ENCODE measurements around the gene SLC30A5. TPM values are rescaled to one million over a fixed set of nuclear protein-coding genes. Genes with fewer than 3 reads are reported as not detected.

The SLC30A5 gene
- total and polyA plus RNA-seq, 10 of the 15 experiments (the other 5 are each of a cell fraction or from before 2014, with no cell fraction given): 14.7 to 67.9 (median 38.4) TPM

- ATAC-seq: no peak
- no TSS peak for BruUV-seq (replicated peaks)
- in situ Hi-C loops (cut with MboI): no loop called here
- H3K9me3 ChIP-seq (replicated peaks; ENCODE audit: control insufficient read depth, insufficient read depth, low read length): no peaks in the 10 kb centered on the region
- 65% methylated on average over 3 of the region's 3 CpGs for WGBS (ENCODE audit: insufficient coverage, insufficient replicate concordance, low lambda C conversion rate, missing lambda C conversion rate)
- no peak overlapping the region for H3K27ac ChIP-seq (ENCODE audit: control insufficient read depth, insufficient read depth)
- ChIA-PET RAD21 (ENCODE audit: unreplicated experiment) (no interaction called here), CTCF (interaction anchor here (0.9 to 2.6 kb wide), 2 partner anchors 244 to 282 kb away, joined by 3 to 6 read pairs; no protein-coding TSS in a partner anchor), POLR2A (interaction anchor here (0.5 to 0.7 kb wide), 4 partner anchors 61 to 262 kb away, joined by 3 to 7 read pairs (median 3); no protein-coding TSS in a partner anchor), SMC1A (ENCODE audit: uncharacterized antibody, unreplicated experiment) (no interaction called here)
- FAIRE-seq: no peak
- TF ChIP-seq RB1 (IDR thresholded peaks at IDR 0.05; ENCODE audit: borderline replicate concordance) (no peak), JUNB (IDR thresholded peaks at IDR 0.05) (no peak), EZH2 (IDR thresholded peaks at IDR 0.05; ENCODE audit: borderline replicate concordance, control insufficient read depth, low read depth, low read length) (no peak), KLF5 (IDR thresholded peaks at IDR 0.05; ENCODE audit: partially characterized antibody) (no peak), ZNF207 (IDR thresholded peaks at IDR 0.05; ENCODE audit: borderline replicate concordance) (no peak), PKNOX1 (IDR thresholded peaks at IDR 0.05) (no peak), BHLHE40 (IDR thresholded peaks at IDR 0.05; ENCODE audit: borderline replicate concordance in 1 of 2, low read depth in 2 of 2, low read length in 1 of 2) (no peak)
- TF ChIP-seq, protein P1, sequence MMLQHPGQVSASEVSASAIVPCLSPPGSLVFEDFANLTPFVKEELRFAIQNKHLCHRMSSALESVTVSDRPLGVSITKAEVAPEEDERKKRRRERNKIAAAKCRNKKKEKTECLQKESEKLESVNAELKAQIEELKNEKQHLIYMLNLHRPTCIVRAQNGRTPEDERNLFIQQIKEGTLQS (IDR thresholded peaks at IDR 0.05; ENCODE audit: borderline replicate concordance, extremely low read depth, low read depth, low read length): no peak
- H2AFZ ChIP-seq (ENCODE audit: control insufficient read depth, low read depth, low read length): no peak overlapping the region
- no peaks in the 10 kb centered on the region for H3K36me3 ChIP-seq (ENCODE audit: control insufficient read depth in 2 of 2, insufficient read depth in 2 of 2, low read length in 1 of 2)
- H4K20me1 ChIP-seq (ENCODE audit: control insufficient read depth, insufficient read depth): no peaks in the 10 kb centered on the region
- peaks cover 13% of the 10 kb centered on the region for H3K79me2 ChIP-seq (ENCODE audit: control insufficient read depth, insufficient read depth, low read length)
- H3K4me2 ChIP-seq (ENCODE audit: control insufficient read depth, insufficient read depth): no peak overlapping the region
- intact Hi-C loops (cut with micrococcal nuclease; ENCODE audit: unreplicated experiment): loop anchor here (5.0 to 10.0 kb wide), 4 partner anchors 77 to 405 kb away; partner anchors contain the start of genes CCNB1, CENPH and OCLN
- H3K4me1 ChIP-seq (ENCODE audit: control insufficient read depth, insufficient read depth, low read length): no peaks in the 10 kb centered on the region; the same call in 1 of the 2 replicates
- no peak overlapping the region for H3K9ac ChIP-seq (ENCODE audit: control insufficient read depth, insufficient read depth, low read length)
- H3K27me3 ChIP-seq (replicated peaks in 1 of 2; ENCODE audit: control insufficient read depth in 2 of 2, insufficient read depth in 2 of 2, low read length in 1 of 2): no peaks in the 10 kb centered on the region
- no peak overlapping the region for H3K4me3 ChIP-seq
- no peak for DNase-seq (ENCODE audit: low read depth, low spot score)
Observed at GRCh38 chr5:69090158-69090557, 3.7 kb upstream of the SLC30A5 start.

Data from GM12878 (cell line).